SK-N-SH (cell line): ENCODE data around the gene NUDT14. TPM values are rescaled to one million over a fixed set of nuclear protein-coding genes. Genes with fewer than 3 reads are reported as not detected.
A peak's percentile ranks its signal among the peaks of the same experiment; 100 is the strongest.

Experiments used
- CTCF ChIA-PET: fragments of 300-600, 350-600 bp; formaldehyde crosslinking; extraction: SDS; loops from one replicate; lab custom pipeline; 2021; lab: Yijun Ruan, JAX
- POLR2A ChIA-PET: fragments of 350-600 bp; sonication (Branson Sonifier 250); formaldehyde crosslinking; extraction: SDS; loops from one replicate; lab custom pipeline; 2020; ENCODE audit warnings: antibody characterized with exemption, inconsistent platforms; lab: Yijun Ruan, JAX
- DNase-seq: peaks from one replicate; pipeline ENCODE4 v3.0.0; 2012
- H2AFZ ChIP-seq: fragments of 200-600 bp; sonication (generic); 2 replicates; pipeline ENCODE4 v1.8.1; 2016; ENCODE audit warnings: antibody characterized with exemption, mild to moderate bottlenecking, low read depth
- H3F3A ChIP-seq: fragments of 200-600 bp; sonication (generic); replicated peaks from 2 replicates; pipeline ENCODE3; 2016; ENCODE audit warnings: antibody characterized with exemption, mild to moderate bottlenecking; ENCODE audit not compliant: insufficient read depth
- H3K27ac ChIP-seq, 2 experiments: fragments of 200-500 bp in 1 of 2; fragments of 200-600 bp in 1 of 2; sonication (Bioruptor generic) in 1 of 2; sonication (generic), shearing (Covaris generic) in 1 of 2; 2 replicates each; pipeline versions ENCODE4 v1.5.1 to v1.6.1; 2014 to 2016; ENCODE audit warnings: low read depth in 2 of 2, inconsistent platforms in 1 of 2, low read length in 1 of 2, mild to moderate bottlenecking in 1 of 2, mixed read lengths in 1 of 2
- H3K27me3 ChIP-seq: fragments of 200-600 bp; sonication (generic), shearing (Covaris generic); 2 replicates; pipeline ENCODE4 v1.6.1; 2016; ENCODE audit warnings: mixed run types; ENCODE audit not compliant: insufficient read depth
- H3K36me3 ChIP-seq, 2 experiments: fragments of 200-500 bp in 1 of 2; fragments of 200-600 bp in 1 of 2; sonication (Bioruptor generic) in 1 of 2; sonication (generic) in 1 of 2; replicated peaks in 1 of 2; 2 replicates each; pipeline versions ENCODE3 to v1.5.1; 2014 to 2016; ENCODE audit warnings: low read length in 1 of 2, mild to moderate bottlenecking in 1 of 2; ENCODE audit not compliant: insufficient read depth in 2 of 2, control insufficient read depth in 1 of 2
- H3K4me1 ChIP-seq, 2 experiments: fragments of 200-500 bp in 1 of 2; fragments of 200-600 bp in 1 of 2; sonication (Bioruptor generic) in 1 of 2; sonication (generic), shearing (Covaris generic) in 1 of 2; 2 replicates each; pipeline versions ENCODE4 v1.5.1 to v1.6.1; 2014 to 2016; ENCODE audit warnings: low read depth in 1 of 2, low read length in 1 of 2, mixed run types in 1 of 2; ENCODE audit not compliant: insufficient read depth in 2 of 2, control insufficient read depth in 1 of 2
- H3K4me2 ChIP-seq: fragments of 200-600 bp; sonication (generic), shearing (Covaris generic); 2 replicates; pipeline ENCODE4 v1.6.1; 2017; ENCODE audit warnings: mixed run types
- H3K4me3 ChIP-seq, 2 experiments: fragments of 200-500 bp in 1 of 2; fragments of 200-600 bp in 1 of 2; sonication (Bioruptor generic) in 1 of 2; sonication (generic), shearing (Covaris generic) in 1 of 2; 2 replicates each; pipeline versions ENCODE4 v1.5.1 to v1.8.1; 2014 to 2016; ENCODE audit warnings: low read depth in 2 of 2, inconsistent platforms in 1 of 2, low read length in 1 of 2, mild to moderate bottlenecking in 1 of 2, mixed read lengths in 1 of 2, moderate library complexity in 1 of 2
- H3K79me2 ChIP-seq: fragments of 200-600 bp; sonication (generic); 2 replicates; pipeline ENCODE4 v1.8.1; 2017; ENCODE audit warnings: mild to moderate bottlenecking; ENCODE audit not compliant: insufficient read depth
- H3K9ac ChIP-seq: fragments of 200-600 bp; sonication (generic); 2 replicates; pipeline ENCODE4 v1.6.1; 2017; ENCODE audit warnings: mixed run types
- H3K9me2 ChIP-seq: fragments of 200-600 bp; sonication (generic); 2 replicates; pipeline ENCODE4 v1.6.1; 2017; ENCODE audit warnings: mixed run types
- H3K9me3 ChIP-seq: fragments of 200-600 bp; sonication (generic); 2 replicates; pipeline ENCODE4 v1.6.1; 2017; ENCODE audit warnings: mixed run types, mild to moderate bottlenecking, moderate library complexity
- H4K20me1 ChIP-seq: fragments of 200-600 bp; sonication (generic); 2 replicates; pipeline ENCODE4 v1.6.1; 2017; ENCODE audit warnings: mild to moderate bottlenecking, mixed run types; ENCODE audit not compliant: insufficient read depth
- EP300 ChIP-seq, 2 experiments: IDR thresholded peaks; 2 replicates each; pipeline versions ENCODE4 v1.4.0 to v1.6.1; 2012; ENCODE audit warnings: borderline replicate concordance in 1 of 2, low read depth in 1 of 2, low read length in 1 of 2
- EZH2phosphoT487 ChIP-seq: fragments of 200-600 bp; sonication (generic); IDR thresholded peaks from 2 replicates; pipeline ENCODE4 v1.6.1; 2017; ENCODE audit warnings: low read depth, mixed run types, mild to moderate bottlenecking, antibody characterized with exemption, moderate library complexity, borderline replicate concordance
- JUND ChIP-seq: IDR thresholded peaks from 2 replicates; pipeline ENCODE4 v1.4.0; 2012
- MAX ChIP-seq: IDR thresholded peaks from 2 replicates; pipeline ENCODE4 v1.4.0; 2012; ENCODE audit warnings: low read depth
- NFIC ChIP-seq: IDR thresholded peaks from 2 replicates; pipeline ENCODE4 v1.4.0; 2012; ENCODE audit warnings: borderline replicate concordance
- NRF1 ChIP-seq: IDR thresholded peaks from 2 replicates; pipeline ENCODE4 v1.6.1; 2012; ENCODE audit warnings: low read depth, mild to moderate bottlenecking, low read length
- POLR2AphosphoS5 ChIP-seq: IDR thresholded peaks from 2 replicates; pipeline ENCODE4 v1.6.1; 2012; ENCODE audit warnings: low read depth, low read length
- RXRA ChIP-seq: IDR thresholded peaks from 2 replicates; pipeline ENCODE4 v1.4.0; 2012; ENCODE audit warnings: low read depth, mild to moderate bottlenecking, borderline replicate concordance
- SIN3A ChIP-seq: IDR thresholded peaks from 2 replicates; pipeline ENCODE4 v1.6.1; 2012; ENCODE audit warnings: low read depth, mild to moderate bottlenecking, low read length, moderate library complexity, borderline replicate concordance
- TCF12 ChIP-seq: IDR thresholded peaks from 2 replicates; pipeline ENCODE4 v1.4.0; 2012
- USF1 ChIP-seq: IDR thresholded peaks from 2 replicates; pipeline ENCODE4 v1.4.0; 2012; ENCODE audit warnings: low read depth, borderline replicate concordance
- USF2 ChIP-seq: fragments of 150-350 bp; IDR thresholded peaks from 2 replicates; pipeline ENCODE4 v1.6.1; 2017; ENCODE audit warnings: antibody characterized with exemption, low read length, low read depth, borderline replicate concordance
- YY1 ChIP-seq: IDR thresholded peaks from 2 replicates; pipeline ENCODE4 v1.4.0; 2012; ENCODE audit warnings: low read depth, mild to moderate bottlenecking
- WGBS: methylation state at CpG from one replicate; pipeline ENCODE4 v1.1.6; 2017; ENCODE audit warnings: low lambda C conversion rate; 5-methylcytosine and 5-hydroxymethylcytosine counted together
- polyA plus RNA-seq, 3 experiments: library from polyadenylated mRNA; depleted of rRNA; stranded (reverse); fragments of >200 nt; gene quantifications; 2 replicates each; pipeline ENCODE4 v1.2.3, GENCODE V29; 2012

The NUDT14 gene
- polyA plus RNA-seq, 1 of the 3 experiments (the other 2 are of a cell fraction): 18.4 TPM

- POLR2A ChIA-PET: interaction anchor here (0.8 to 1.2 kb wide), 2 partner anchors 89 to 147 kb away, joined by 3 to 4 read pairs; no protein-coding TSS in a partner anchor
- Histone ChIP-seq H3K79me2 (no peaks in the 10 kb centered on the region), H3K9me2 (no peaks in the 10 kb centered on the region), H2AFZ (no peak overlapping the region), H3K4me2 (no peak overlapping the region), H3F3A (no peaks in the 10 kb centered on the region), H3K9ac (no peak overlapping the region), H3K27me3 (no peaks in the 10 kb centered on the region), H3K27ac (peak overlapping the region in 1 of 2 experiments; percentile 66; a peak in 2 of 4 replicates), H3K9me3 (no peaks in the 10 kb centered on the region), H3K4me1 (peaks cover 0 to 84% of the 10 kb centered on the region in 2 experiments; a peak in 1 of 4 replicates), H4K20me1 (no peaks in the 10 kb centered on the region), H3K4me3 (no peak overlapping the region), H3K36me3 (peaks cover 0 to 7% of the 10 kb centered on the region in 2 experiments)
- no peak for DNase-seq
- CTCF ChIA-PET: interaction anchor here (0.6 to 2.7 kb wide), 10 partner anchors 8 to 165 kb away, joined by 3 to 24 read pairs (median 5); no protein-coding TSS in a partner anchor
- no peak for TF ChIP-seq TCF12
- no peak for TF ChIP-seq MAX
- no peak for TF ChIP-seq NFIC
- no peak for TF ChIP-seq YY1
- TF ChIP-seq NRF1: no peak
- TF ChIP-seq USF2: no peak
- TF ChIP-seq JUND: no peak
- TF ChIP-seq EP300 (IDR thresholded peaks at IDR 0.05; ENCODE audit: borderline replicate concordance in 1 of 2, low read depth in 1 of 2, low read length in 1 of 2): no peak
- WGBS: 100% methylated on average over 6 of the region's 21 CpGs
Observed at GRCh38 chr14:105204931-105205672, 24.0 kb upstream of the NUDT14 start.

- Histone ChIP-seq H4K20me1 (no peaks in the 10 kb centered on the region), H2AFZ (no peak overlapping the region), H3K27me3 (no peaks in the 10 kb centered on the region), H3K9me2 (no peaks in the 10 kb centered on the region), H3K4me1 (peaks cover 0 to 76% of the 10 kb centered on the region in 2 experiments; a peak in 1 of 4 replicates), H3K79me2 (no peaks in the 10 kb centered on the region), H3K9ac (no peak overlapping the region), H3K4me3 (no peak overlapping the region), H3K36me3 (peaks cover 0 to 3% of the 10 kb centered on the region in 2 experiments), H3K27ac (peak overlapping the region in 1 of 2 experiments; percentile 66; a peak in 1 of 4 replicates), H3K4me2 (no peak overlapping the region), H3K9me3 (no peaks in the 10 kb centered on the region), H3F3A (no peaks in the 10 kb centered on the region)
- TF ChIP-seq RXRA: no peak
- TF ChIP-seq USF1: peak; percentile 41; the same call in 1 of the 2 replicates
- no peak for TF ChIP-seq SIN3A
- TF ChIP-seq EZH2phosphoT487: no peak
- no peak for TF ChIP-seq POLR2AphosphoS5
- TF ChIP-seq USF2: peak; percentile 26; the same call in 1 of the 2 replicates
- 83% methylated on average over 16 of the region's 24 CpGs for WGBS
- CTCF ChIA-PET: interaction anchor here (0.6 to 2.7 kb wide), 15 partner anchors 9 to 166 kb away, joined by 3 to 24 read pairs (median 5); no protein-coding TSS in a partner anchor
- no peak for DNase-seq
- POLR2A ChIA-PET: interaction anchor here (0.8 kb wide), 1 partner anchor 148 kb away, joined by 4 read pairs; no protein-coding TSS in a partner anchor
Observed at GRCh38 chr14:105204206-105204930, 23.3 kb upstream of the NUDT14 start.
